Naive thymus-derived CD4-positive, alpha-beta T cell (primary cell): ENCODE measurements around the gene NRIP1. TPM values are rescaled to one million over a fixed set of nuclear protein-coding genes. Genes with fewer than 3 reads are reported as not detected.

ENCODE experiments used
- ATAC-seq: fragments of 150-1000 bp; cut with Tn5 transposase; 2 replicates; pipeline ENCODE4 v1.10.0; 2021; ENCODE audit warnings: mild to moderate bottlenecking, moderate library complexity
- CTCF ChIA-PET: fragments of 350-600 bp; sonication (Branson Sonifier 250); formaldehyde crosslinking; loops from one replicate; lab custom pipeline; 2021; ENCODE audit warnings: antibody characterized with exemption; lab: Charles Lee
- POLR2A ChIA-PET: fragments of 350-600 bp; sonication (Branson Sonifier 250); formaldehyde crosslinking; loops from one replicate; lab custom pipeline; 2021; ENCODE audit warnings: antibody characterized with exemption, inconsistent platforms; lab: Charles Lee
- DNase-seq, 9 donors: peaks; one replicate each; pipeline versions ENCODE4 v3.0.0 to v3.0.0-alpha.2; 2020 to 2022; ENCODE audit warnings: mixed read lengths in 1 of 9
- H3K27ac ChIP-seq: one replicate; pipeline ENCODE4 v1.7.0; 2013; ENCODE audit warnings: mild to moderate bottlenecking, low read depth, low read length, moderate library complexity
- H3K27me3 ChIP-seq, 2 donors: one replicate each; pipeline ENCODE4 v1.7.0; 2013; ENCODE audit warnings: low read length in 2 of 2, mild to moderate bottlenecking in 2 of 2, moderate library complexity in 2 of 2; ENCODE audit not compliant: control insufficient read depth in 2 of 2, insufficient read depth in 2 of 2
- H3K36me3 ChIP-seq, 3 experiments: 1 replicate in 2 of 3; 2 replicates in 1 of 3; pipeline ENCODE4 v1.7.0; 2013; ENCODE audit warnings: low read length in 3 of 3, mild to moderate bottlenecking in 3 of 3, moderate library complexity in 1 of 3; ENCODE audit not compliant: insufficient read depth in 3 of 3, control insufficient read depth in 2 of 3
- H3K4me1 ChIP-seq, 2 donors: one replicate each; pipeline ENCODE4 v1.7.0; 2013; ENCODE audit warnings: low read length in 2 of 2, mild to moderate bottlenecking in 2 of 2, moderate library complexity in 1 of 2; ENCODE audit not compliant: control insufficient read depth in 2 of 2, insufficient read depth in 2 of 2
- H3K4me3 ChIP-seq: 2 replicates; pipeline ENCODE4 v1.7.0; 2013; ENCODE audit warnings: mild to moderate bottlenecking, low read length
- H3K9me3 ChIP-seq, 3 experiments: 1 replicate in 2 of 3; 2 replicates in 1 of 3; pipeline ENCODE4 v1.7.0; 2013; ENCODE audit warnings: low read length in 3 of 3; ENCODE audit not compliant: control insufficient read depth in 2 of 3
- H3K27ac Mint-ChIP-seq, 9 donors: one replicate each; pipeline ENCODE4 v1.8.0; 2020 to 2022; ENCODE audit warnings: mixed read lengths in 9 of 9, mild to moderate bottlenecking in 8 of 9, moderate library complexity in 5 of 9, inconsistent platforms in 2 of 9
- H3K27me3 Mint-ChIP-seq, 5 donors: one replicate each; pipeline ENCODE4 v1.8.0; 2021 to 2022; ENCODE audit warnings: mixed read lengths in 5 of 5, mild to moderate bottlenecking in 1 of 5
- H3K36me3 Mint-ChIP-seq, 5 donors: one replicate each; pipeline ENCODE4 v1.8.0; 2020 to 2022; ENCODE audit warnings: mixed read lengths in 5 of 5, mild to moderate bottlenecking in 3 of 5, inconsistent platforms in 1 of 5
- H3K4me1 Mint-ChIP-seq, 7 donors: one replicate each; pipeline ENCODE4 v1.8.0; 2020 to 2022; ENCODE audit warnings: mixed read lengths in 7 of 7, mild to moderate bottlenecking in 3 of 7, inconsistent platforms in 1 of 7
- H3K4me3 Mint-ChIP-seq, 10 donors: one replicate each; pipeline ENCODE4 v1.8.0; 2020 to 2022; ENCODE audit warnings: mild to moderate bottlenecking in 10 of 10, mixed read lengths in 10 of 10, moderate library complexity in 6 of 10, inconsistent platforms in 2 of 10
- H3K9me3 Mint-ChIP-seq, 11 donors: one replicate each; pipeline ENCODE4 v1.8.0; 2020 to 2022; ENCODE audit warnings: mixed read lengths in 11 of 11, mild to moderate bottlenecking in 4 of 11, inconsistent platforms in 1 of 11, moderate library complexity in 1 of 11
- intact Hi-C, 2 donors: fragments of 100-400 bp; cut with micrococcal nuclease; formaldehyde crosslinking; loops; one replicate each; pipeline ENCODE4 v1.15.1; 2023
- polyA plus RNA-seq, 2 donors: library from polyadenylated mRNA; unstranded; fragments of 300-500 nt; fragmentation: Illumina TruSeq; gene quantifications; one replicate each; pipeline ENCODE4 v1.2.3, GENCODE V29; 2021
- total RNA-seq, 6 experiments: library from RNA in 5 of 6; stranded (reverse) in 5 of 6; gene quantifications; 1 replicate in 5 of 6; 2 replicates in 1 of 6; pipeline ENCODE4 v1.2.3 and lab custom pipeline; 2021 to 2026

Gene NRIP1
- total and polyA plus RNA-seq, 7 experiments from 2014 or later: 13.8 to 42.6 (median 35.2) TPM

- Mint-ChIP-seq H3K4me1 (peaks cover 31 to 64% (median 60%) of the 10 kb centered on the region in 7 donors), H3K36me3 (peaks cover 0 to 5% (median 0%) of the 10 kb centered on the region in 5 donors), H3K27me3 (peaks cover 0 to 21% (median 0%) of the 10 kb centered on the region in 5 donors), H3K27ac (peak overlapping the region; percentile 73 to 90 (median 88)), H3K4me3 (peak overlapping the region; percentile 78 to 96 (median 90)), H3K9me3 (peaks cover 0 to 2% (median 0%) of the 10 kb centered on the region in 11 donors)
- intact Hi-C loops: loop anchor here (1.0 to 10.0 kb wide), 17 partner anchors 9 to 1267 kb away; partner anchors contain the start of gene SAMSN1 (in 1 of the 2)
- POLR2A ChIA-PET: interaction anchor here (1.6 kb wide), 1 partner anchor 34 kb away, joined by 3 read pairs; no protein-coding TSS in a partner anchor
- peaks cover 0 to 8% (median 0%) of the 10 kb centered on the region in 3 experiments for H3K36me3 ChIP-seq
- H3K27ac ChIP-seq: peak overlapping the region; percentile 85
- DNase-seq (peak in 6 of 9 donors; percentile 15 to 41 (median 32)), ATAC-seq (no peak)
- peak overlapping the region; percentile 50 for H3K4me3 ChIP-seq
- CTCF ChIA-PET: no interaction called here
- H3K4me1 ChIP-seq: peaks cover 0 to 26% of the 10 kb centered on the region in 2 donors
- no peaks in the 10 kb centered on the region for H3K27me3 ChIP-seq
- H3K9me3 ChIP-seq: no peaks in the 10 kb centered on the region
Measured at GRCh38 chr21:15063081-15063813, 1.6 kb downstream of the NRIP1 start.

DNA sequence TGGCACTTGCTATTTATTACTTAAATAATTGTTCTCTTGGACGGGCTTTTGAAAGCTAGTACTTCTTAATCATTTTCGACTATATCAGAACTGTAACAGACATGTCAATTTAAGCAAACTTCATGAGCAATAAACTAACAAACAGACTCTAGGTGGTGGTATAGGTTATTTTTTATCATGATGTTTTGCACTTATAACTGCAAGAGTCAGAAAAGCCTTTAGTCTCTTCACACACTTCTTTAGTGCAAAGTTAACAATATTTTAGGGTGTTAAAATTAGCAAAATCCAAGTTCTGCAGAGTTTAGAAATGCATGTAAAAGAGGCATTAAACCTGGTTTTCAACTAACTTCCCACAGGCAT lies 2.2 kb downstream of the NRIP1 start:
- DNase-seq (peak in 5 of 9 donors; percentile 24 to 51 (median 36)), ATAC-seq (no peak)
- ChIA-PET CTCF (interaction anchor here (0.6 to 1.6 kb wide), 2 partner anchors 93 to 422 kb away, joined by 3 read pairs; no protein-coding TSS in a partner anchor), POLR2A (interaction anchor here (0.6 to 1.6 kb wide), 2 partner anchors 10 to 33 kb away, joined by 3 read pairs; no protein-coding TSS in a partner anchor)
- Mint-ChIP-seq H3K4me1 (peaks cover 35 to 70% (median 67%) of the 10 kb centered on the region in 7 donors), H3K27me3 (peaks cover 0 to 16% (median 0%) of the 10 kb centered on the region in 5 donors), H3K4me3 (peak overlapping the region; percentile 78 to 96 (median 90)), H3K9me3 (peaks cover 0 to 2% (median 0%) of the 10 kb centered on the region in 11 donors), H3K36me3 (peaks cover 0 to 5% (median 0%) of the 10 kb centered on the region in 5 donors), H3K27ac (peak overlapping the region; percentile 73 to 90 (median 88))
- peaks cover 0 to 29% of the 10 kb centered on the region in 2 donors for H3K4me1 ChIP-seq
- H3K36me3 ChIP-seq: peaks cover 0 to 8% (median 0%) of the 10 kb centered on the region in 3 experiments
- intact Hi-C loops: loop anchor here (1.0 to 10.0 kb wide), 11 partner anchors 58 to 805 kb away; partner anchors contain the start of gene SAMSN1 (in 1 of the 2)
- peak overlapping the region; percentile 85 for H3K27ac ChIP-seq
- H3K9me3 ChIP-seq: no peaks in the 10 kb centered on the region
- peak overlapping the region; percentile 50 for H3K4me3 ChIP-seq
- no peaks in the 10 kb centered on the region for H3K27me3 ChIP-seq

DNA sequence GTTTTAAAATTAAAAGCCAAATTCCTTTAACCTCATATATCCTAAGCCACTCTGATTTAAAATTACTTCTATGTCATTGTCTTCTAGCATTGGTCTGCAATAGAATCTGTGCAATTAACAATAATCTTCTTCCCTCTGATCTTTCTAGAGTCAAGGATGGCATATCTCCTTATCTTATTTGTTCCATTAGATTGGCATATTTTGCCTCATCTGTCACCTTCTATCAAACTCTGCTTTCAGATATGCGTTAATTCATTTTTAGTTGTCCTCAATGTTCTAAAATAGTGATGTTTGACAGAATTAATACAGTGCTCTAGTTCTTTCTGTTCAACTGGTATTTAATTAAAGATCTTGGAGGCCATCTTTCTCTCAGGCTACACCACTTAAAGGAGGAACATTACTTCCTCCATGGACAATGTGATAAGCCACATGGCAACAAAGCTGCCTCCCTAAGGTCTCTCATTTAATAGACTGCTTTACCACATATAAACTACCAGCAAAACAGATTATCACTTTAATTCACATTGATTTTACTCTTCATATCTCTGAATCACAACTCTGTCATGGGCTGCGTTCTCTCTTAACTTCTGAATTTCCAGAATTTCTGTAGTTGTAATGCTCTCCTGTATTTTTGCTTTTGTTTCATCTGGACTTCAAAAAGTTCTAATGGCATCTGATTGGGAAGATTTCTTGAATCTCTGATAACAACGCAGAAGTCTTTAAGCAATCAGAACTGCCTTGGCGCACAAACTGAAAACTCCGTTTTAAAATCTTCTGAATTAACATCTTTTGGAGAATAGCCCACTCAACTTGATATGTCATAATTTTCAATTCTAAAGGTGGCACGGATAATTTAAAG lies 2.8 kb downstream of the NRIP1 start:
- ChIA-PET POLR2A (interaction anchor here (0.6 to 1.6 kb wide), 2 partner anchors 9 to 33 kb away, joined by 3 read pairs; no protein-coding TSS in a partner anchor), CTCF (interaction anchor here (0.6 to 1.6 kb wide), 3 partner anchors 93 to 491 kb away, joined by 3 read pairs; no protein-coding TSS in a partner anchor)
- intact Hi-C loops: loop anchor here (1.0 to 10.0 kb wide), 11 partner anchors 57 to 805 kb away; partner anchors contain the start of gene SAMSN1 (in 1 of the 2)
- Mint-ChIP-seq H3K27ac (peak overlapping the region in 8 of 9 donors; percentile 73 to 90 (median 88)), H3K9me3 (peaks cover 0 to 2% (median 0%) of the 10 kb centered on the region in 11 donors), H3K27me3 (peaks cover 0 to 10% (median 0%) of the 10 kb centered on the region in 5 donors), H3K4me1 (peaks cover 37 to 73% (median 68%) of the 10 kb centered on the region in 7 donors), H3K4me3 (peak overlapping the region in 9 of 10 donors; percentile 35 to 96 (median 87)), H3K36me3 (peaks cover 0 to 5% (median 0%) of the 10 kb centered on the region in 5 donors)
- Histone ChIP-seq H3K9me3 (no peaks in the 10 kb centered on the region), H3K4me3 (no peak overlapping the region), H3K27me3 (no peaks in the 10 kb centered on the region), H3K36me3 (peaks cover 0 to 8% (median 0%) of the 10 kb centered on the region in 3 experiments), H3K4me1 (peaks cover 0 to 35% of the 10 kb centered on the region in 2 donors), H3K27ac (peak overlapping the region; percentile 85)
- ATAC-seq (no peak), DNase-seq (no peak)

GRCh38 chr21:15061279-15061678 lies 3.5 kb downstream of the NRIP1 start:
- Mint-ChIP-seq H3K36me3 (peaks cover 0 to 5% (median 0%) of the 10 kb centered on the region in 5 donors), H3K4me1 (peaks cover 43 to 77% (median 75%) of the 10 kb centered on the region in 7 donors), H3K27ac (peak overlapping the region in 8 of 9 donors; percentile 38 to 89 (median 79)), H3K27me3 (peaks cover 0 to 9% (median 0%) of the 10 kb centered on the region in 5 donors), H3K9me3 (peaks cover 0 to 2% (median 0%) of the 10 kb centered on the region in 11 donors), H3K4me3 (peak overlapping the region in 7 of 10 donors; percentile 27 to 89 (median 78))
- peaks cover 0 to 42% of the 10 kb centered on the region in 2 donors for H3K4me1 ChIP-seq
- ATAC-seq (no peak), DNase-seq (no peak)
- H3K36me3 ChIP-seq: peaks cover 0 to 8% (median 0%) of the 10 kb centered on the region in 3 experiments
- intact Hi-C loops: loop anchor here (5.0 to 10.0 kb wide), 6 partner anchors 296 to 804 kb away; partner anchors contain the start of gene SAMSN1 (in 1 of the 2)
- POLR2A ChIA-PET: interaction anchor here (1.6 kb wide), 1 partner anchor 32 kb away, joined by 3 read pairs; no protein-coding TSS in a partner anchor
- no peaks in the 10 kb centered on the region for H3K9me3 ChIP-seq
- CTCF ChIA-PET: interaction anchor here (1.0 to 1.6 kb wide), 2 partner anchors 424 to 491 kb away, joined by 3 read pairs; no protein-coding TSS in a partner anchor
- H3K27me3 ChIP-seq: no peaks in the 10 kb centered on the region
- peak overlapping the region; percentile 40 for H3K27ac ChIP-seq
- H3K4me3 ChIP-seq: no peak overlapping the region

DNA sequence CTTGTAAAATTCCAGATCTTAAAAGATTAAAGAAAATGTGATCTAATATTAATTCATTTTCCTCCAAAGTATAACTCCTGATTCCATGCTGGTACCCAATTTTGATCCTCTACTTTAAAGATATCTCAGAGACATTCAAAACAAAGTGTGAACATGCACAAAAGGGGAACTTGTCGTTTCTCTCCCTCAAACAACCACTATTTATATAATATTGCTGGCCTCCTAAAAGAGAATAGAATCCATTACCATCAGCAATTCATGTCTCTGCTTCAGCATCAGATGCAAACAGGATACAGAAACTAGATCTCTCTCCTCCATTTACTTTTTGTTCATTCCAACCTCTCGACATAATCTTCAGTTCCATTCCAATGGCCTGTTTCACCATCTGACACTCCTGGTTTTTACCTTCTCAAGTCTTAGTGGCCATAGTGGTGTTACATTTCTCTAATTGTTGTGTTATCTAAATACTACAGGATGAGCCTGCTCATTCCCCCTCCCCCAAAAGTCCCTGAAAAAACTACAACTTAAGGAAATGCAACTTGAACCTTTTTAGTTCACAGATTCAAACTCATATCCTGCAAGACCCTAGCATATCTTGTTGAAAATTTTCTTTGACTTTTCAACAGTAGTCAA lies 4.1 kb downstream of the NRIP1 start:
- Mint-ChIP-seq H3K27ac (peak overlapping the region in 8 of 9 donors; percentile 12 to 89 (median 82)), H3K4me3 (peak overlapping the region in 9 of 10 donors; percentile 1 to 89 (median 48)), H3K27me3 (peaks cover 0 to 9% (median 0%) of the 10 kb centered on the region in 5 donors), H3K9me3 (peaks cover 0 to 1% (median 0%) of the 10 kb centered on the region in 11 donors), H3K36me3 (peaks cover 0 to 2% (median 0%) of the 10 kb centered on the region in 5 donors), H3K4me1 (peaks cover 47 to 81% (median 78%) of the 10 kb centered on the region in 7 donors)
- Histone ChIP-seq H3K27ac (peak overlapping the region; percentile 40), H3K27me3 (no peaks in the 10 kb centered on the region), H3K4me1 (peaks cover 0 to 42% of the 10 kb centered on the region in 2 donors), H3K4me3 (no peak overlapping the region), H3K9me3 (no peaks in the 10 kb centered on the region), H3K36me3 (peaks cover 0 to 8% (median 0%) of the 10 kb centered on the region in 3 experiments)
- ChIA-PET CTCF (no interaction called here), POLR2A (no interaction called here)
- intact Hi-C loops: loop anchor here (5.0 to 10.0 kb wide), 6 partner anchors 296 to 803 kb away; partner anchors contain the start of gene SAMSN1 (in 1 of the 2)
- DNase-seq: no peak
- no peak for ATAC-seq
